Upper lobe of left lung (tissue), 6 donors: ENCODE measurements around the gene POU2F3. TPM values are rescaled to one million over a fixed set of nuclear protein-coding genes. Genes with fewer than 3 reads are reported as not detected.

ENCODE experiments used
- ATAC-seq, 2 donors: fragments of 200-7000 bp; cut with Tn5 transposase; one replicate each; pipeline ENCODE4 v1.9.1; 2022; ENCODE audit warnings: mild to moderate bottlenecking in 2 of 2, moderate library complexity in 2 of 2; ENCODE audit not compliant: low FRiP score in 2 of 2
- DNase-seq, 2 donors: peaks; one replicate each; pipeline ENCODE4 v3.0.0-alpha.2; 2019 to 2020
- H3K27ac ChIP-seq, 4 donors: fragments of 200-600 bp; sonication (generic); one replicate each; pipeline ENCODE4 v1.5.1; 2016 to 2019
- H3K27me3 ChIP-seq, 4 donors: fragments of 200-600 bp; sonication (generic); one replicate each; pipeline ENCODE4 v1.5.1; 2017 to 2019
- H3K36me3 ChIP-seq, 4 donors: fragments of 200-600 bp; sonication (generic); one replicate each; pipeline ENCODE4 v1.5.1; 2016 to 2019
- H3K4me1 ChIP-seq, 4 donors: fragments of 200-600 bp; sonication (generic); one replicate each; pipeline ENCODE4 v1.5.1; 2018 to 2019
- H3K4me3 ChIP-seq, 4 donors: fragments of 200-600 bp; sonication (generic); one replicate each; pipeline ENCODE4 v1.5.1; 2017 to 2019; ENCODE audit warnings: mild to moderate bottlenecking in 2 of 4, moderate library complexity in 1 of 4
- H3K9me3 ChIP-seq, 4 donors: fragments of 200-600 bp; sonication (generic); one replicate each; pipeline ENCODE4 v1.5.1; 2018 to 2019
- CTCF ChIP-seq, 6 experiments: fragments of 450-650 bp in 4 of 6; fragments of 200-600 bp in 2 of 6; sonication (generic) in 2 of 6; IDR thresholded peaks; one replicate each; pipeline ENCODE4 v1.5.1; 2016 to 2019; ENCODE audit warnings: antibody characterized with exemption in 6 of 6
- EP300 ChIP-seq, 4 donors: sonication (generic); formaldehyde crosslinking; IDR thresholded peaks; one replicate each; pipeline ENCODE4 v1.5.1; 2017; ENCODE audit warnings: antibody characterized with exemption in 4 of 4, control low read depth in 2 of 4
- POLR2A ChIP-seq, 4 donors: fragments of 450-650 bp; IDR thresholded peaks; one replicate each; pipeline ENCODE4 v1.5.1; 2016 to 2017; ENCODE audit warnings: antibody characterized with exemption in 4 of 4, mild to moderate bottlenecking in 2 of 4
- POLR2AphosphoS5 ChIP-seq, 2 donors: sonication (generic); formaldehyde crosslinking; IDR thresholded peaks; one replicate each; pipeline ENCODE4 v1.5.1; 2017; ENCODE audit warnings: antibody characterized with exemption in 2 of 2
- WGBS, 2 donors: methylation state at CpG; one replicate each; pipeline ENCODE4 v1.1.5; 2017 to 2018; 5-methylcytosine and 5-hydroxymethylcytosine counted together
- total RNA-seq, 6 donors: library from RNA; depleted of rRNA in 4 of 6; stranded (reverse); fragments of >200 nt in 4 of 6; gene quantifications; one replicate each; pipeline versions ENCODE4 v1.1.0 to v1.2.1, GENCODE V29; 2016 to 2021
- donor health status: DM: no; HTN: no; CAD: no; lungs with moderate emphysema.
- donor health status: DM: no; HTN: yes; CAD: no; lungs with severe emphysema.

POU2F3 gene
- total RNA-seq, 6 donors from 2014 or later = 1.7 to 21.0 (median 3.5) TPM

DNA sequence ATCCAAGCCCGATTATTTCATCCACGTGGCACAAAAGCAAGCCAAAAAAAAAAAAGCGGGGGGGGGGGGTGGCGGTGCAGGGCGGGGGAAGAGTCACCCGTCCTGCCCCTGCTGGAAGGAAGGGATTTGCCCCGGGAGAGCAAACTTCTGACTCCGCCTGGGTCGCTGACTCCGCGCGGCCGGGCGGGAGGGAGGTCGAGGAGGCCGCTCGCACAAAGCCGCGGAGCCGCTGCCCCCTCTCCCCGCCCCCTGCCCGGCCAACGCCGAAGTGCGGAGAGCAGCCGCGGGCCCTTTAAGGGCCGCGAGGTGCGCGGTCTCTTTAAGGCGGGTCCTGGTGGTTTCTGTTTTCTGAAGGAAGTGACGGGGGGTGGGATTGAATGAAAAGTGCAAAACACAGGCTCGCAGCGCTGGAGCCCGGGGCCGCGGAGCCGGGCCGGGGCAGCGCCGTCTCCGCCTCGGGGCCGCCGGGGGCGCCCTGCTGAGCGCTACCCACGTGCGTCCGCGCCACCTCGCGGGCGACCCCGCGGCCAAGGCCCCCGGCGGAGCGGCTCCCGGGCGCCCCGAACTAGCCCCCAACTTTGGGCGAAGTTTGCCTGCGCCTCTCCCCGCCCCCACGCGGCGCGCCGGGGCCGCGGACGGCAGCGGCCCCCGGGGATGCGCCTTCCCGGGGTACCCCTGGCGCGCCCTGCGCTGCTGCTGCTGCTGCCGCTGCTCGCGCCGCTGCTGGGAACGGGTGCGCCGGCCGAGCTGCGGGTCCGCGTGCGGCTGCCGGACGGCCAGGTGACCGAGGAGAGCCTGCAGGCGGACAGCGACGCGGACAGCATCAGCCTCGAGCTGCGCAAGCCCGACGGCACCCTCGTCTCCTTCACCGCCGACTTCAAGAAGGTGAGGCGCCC lies 29.1 kb upstream of the POU2F3 start, which contains the start of gene OAF:
Gene OAF (plus strand): TSS at position 407 of the 896 bp plus-strand sequence. CDS start 248 bp downstream, at position 655.
- Histone ChIP-seq H3K27ac (peak within 1 kb of the TSS; percentile 35 to 78 (median 65)), H3K9me3 (no peaks in the 10 kb centered on the region), H3K27me3 (peaks cover 0 to 5% (median 0%) of the 10 kb centered on the region in 4 donors), H3K36me3 (no peaks in the 10 kb centered on the region), H3K4me3 (peak within 1 kb of the TSS; percentile 31 to 90 (median 76)), H3K4me1 (peaks cover 29 to 36% (median 30%) of the 10 kb centered on the region in 4 donors)
- DNase-seq = peak; percentile 50 to 93
- 0 to 3% methylated on average over 27 to 48 of the region's 108 CpGs for WGBS, 2 donors
- peak; percentile 59 to 92 for ATAC-seq
- TF ChIP-seq POLR2AphosphoS5 (IDR thresholded peaks at IDR 0.05) = peak in 1 of 2 donors; percentile 14
- peak in 4 of 6 experiments; percentile 23 to 62 (median 27) for TF ChIP-seq CTCF (IDR thresholded peaks at IDR 0.05)
- TF ChIP-seq EP300 (IDR thresholded peaks at IDR 0.05) = no peak
- peak in 1 of 4 donors; percentile 26 for TF ChIP-seq POLR2A (IDR thresholded peaks at IDR 0.05)

DNA sequence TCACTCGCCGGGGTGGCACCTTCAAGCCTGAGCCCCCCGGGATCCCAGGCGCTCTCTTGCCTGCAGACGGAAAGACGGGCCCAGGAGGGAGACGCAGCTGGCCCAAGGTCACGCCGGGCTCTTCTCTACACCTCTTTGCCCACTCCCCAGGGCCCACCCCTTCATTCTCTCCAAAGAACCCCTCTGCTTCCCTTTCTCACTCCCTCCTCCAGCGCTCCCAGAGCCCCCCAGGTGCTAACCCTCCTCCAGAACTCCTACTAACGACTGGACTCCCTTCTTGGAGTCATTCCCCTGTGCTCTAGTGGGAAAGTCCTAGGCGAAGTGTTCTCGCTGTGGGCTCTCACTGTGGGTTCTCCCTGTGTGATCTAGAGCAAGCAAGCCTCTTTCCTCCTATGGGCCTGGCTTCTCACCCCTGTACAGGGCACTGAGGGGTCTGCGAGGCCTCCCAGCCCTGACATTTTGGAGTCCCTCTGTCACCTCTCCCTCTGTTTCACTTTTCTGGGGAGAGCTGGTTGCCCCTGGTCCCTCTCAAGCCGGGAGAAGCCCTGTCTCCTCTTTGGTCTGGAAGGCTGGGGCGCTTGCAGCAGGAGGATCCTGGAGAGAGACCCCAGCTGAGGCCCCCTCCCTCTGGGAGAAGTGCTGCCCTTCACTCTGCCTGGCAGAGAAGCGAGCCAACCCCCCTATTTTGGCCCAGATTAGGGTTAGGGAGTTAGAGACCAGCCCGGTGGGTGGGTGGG lies 28.2 kb upstream of the POU2F3 start:
- DNase-seq = no peak
- peak overlapping the region in 3 of 4 donors; percentile 70 to 90 (median 81) for H3K4me3 ChIP-seq
- WGBS, 2 donors = 26 to 55% methylated on average over 6 to 18 of the region's 18 CpGs
- no peaks in the 10 kb centered on the region for H3K36me3 ChIP-seq
- H3K27me3 ChIP-seq = peaks cover 0 to 5% (median 0%) of the 10 kb centered on the region in 4 donors
- H3K27ac ChIP-seq = peak overlapping the region in 2 of 4 donors; percentile 52 to 78
- no peaks in the 10 kb centered on the region for H3K9me3 ChIP-seq
- H3K4me1 ChIP-seq = peaks cover 29 to 36% (median 30%) of the 10 kb centered on the region in 4 donors
- TF ChIP-seq CTCF (IDR thresholded peaks at IDR 0.05) (no peak), POLR2AphosphoS5 (IDR thresholded peaks at IDR 0.05) (no peak), EP300 (IDR thresholded peaks at IDR 0.05) (no peak), POLR2A (IDR thresholded peaks at IDR 0.05) (no peak)
- ATAC-seq = no peak

- Histone ChIP-seq H3K4me1 (peaks cover 29 to 36% (median 30%) of the 10 kb centered on the region in 4 donors), H3K36me3 (no peaks in the 10 kb centered on the region), H3K27ac (peak overlapping the region in 2 of 4 donors; percentile 52 to 78), H3K4me3 (peak overlapping the region in 2 of 4 donors; percentile 70 to 81), H3K27me3 (peaks cover 0 to 5% (median 0%) of the 10 kb centered on the region in 4 donors), H3K9me3 (no peaks in the 10 kb centered on the region)
- ATAC-seq (no peak), DNase-seq (no peak)
- whole genome bisulfite sequencing, 2 donors = 66 to 73% methylated on average over 10 to 12 of the region's 13 CpGs
- TF ChIP-seq POLR2A (IDR thresholded peaks at IDR 0.05) (no peak), CTCF (IDR thresholded peaks at IDR 0.05) (no peak), EP300 (IDR thresholded peaks at IDR 0.05) (no peak), POLR2AphosphoS5 (IDR thresholded peaks at IDR 0.05) (no peak)
Observed at GRCh38 chr11:120212259-120212878, 27.6 kb upstream of the POU2F3 start.

DNA sequence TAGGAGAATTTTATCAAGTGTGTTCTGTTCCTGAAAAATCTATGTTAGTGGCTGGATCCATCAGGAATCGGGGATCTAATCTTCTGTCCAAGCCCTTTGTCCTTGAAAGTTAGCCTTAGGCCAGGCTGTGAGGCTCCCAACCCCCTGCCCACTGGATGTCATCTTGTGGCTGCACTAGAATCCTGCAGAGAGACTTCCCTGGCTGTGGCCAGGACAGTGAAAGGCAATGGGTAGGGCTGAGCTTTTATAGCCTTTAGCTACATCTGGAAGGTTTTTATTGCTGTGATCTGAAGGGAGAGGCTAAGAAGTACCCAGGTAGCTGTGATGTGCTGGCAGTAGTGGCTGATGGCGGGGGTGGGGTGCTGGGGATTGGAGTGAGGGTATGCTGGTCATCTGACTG lies 27.0 kb upstream of the POU2F3 start:
- no peak for DNase-seq
- no peaks in the 10 kb centered on the region for H3K36me3 ChIP-seq
- peaks cover 25 to 31% (median 30%) of the 10 kb centered on the region in 4 donors for H3K4me1 ChIP-seq
- H3K27ac ChIP-seq = no peak overlapping the region
- H3K27me3 ChIP-seq = peaks cover 0 to 5% (median 0%) of the 10 kb centered on the region in 4 donors
- 90 to 97% methylated on average over 2 of the region's 2 CpGs for WGBS, 2 donors
- H3K4me3 ChIP-seq = no peak overlapping the region
- H3K9me3 ChIP-seq = no peaks in the 10 kb centered on the region
- TF ChIP-seq EP300 (IDR thresholded peaks at IDR 0.05) (no peak), CTCF (IDR thresholded peaks at IDR 0.05) (no peak), POLR2A (IDR thresholded peaks at IDR 0.05) (no peak), POLR2AphosphoS5 (IDR thresholded peaks at IDR 0.05) (no peak)
- no peak for ATAC-seq
